Nephron (organoid): ENCODE data around the gene MLF2.

Experiments used
- H3K27ac Mint-ChIP-seq, 3 experiments: 2 replicates each; pipeline ENCODE4 v1.8.0; 2020; ENCODE audit warnings: mixed read lengths in 3 of 3, mild to moderate bottlenecking in 2 of 3, moderate library complexity in 1 of 3
- H3K27me3 Mint-ChIP-seq: 2 replicates; pipeline ENCODE4 v1.8.0; 2021; ENCODE audit warnings: low read depth, mild to moderate bottlenecking, moderate library complexity, mixed read lengths
- H3K36me3 Mint-ChIP-seq: 2 replicates; pipeline ENCODE4 v1.8.0; 2020; ENCODE audit warnings: low read depth, mixed read lengths
- H3K4me1 Mint-ChIP-seq: 2 replicates; pipeline ENCODE4 v1.8.0; 2020; ENCODE audit warnings: mixed read lengths
- H3K4me3 Mint-ChIP-seq, 3 experiments: 2 replicates each; pipeline ENCODE4 v1.8.0; 2020; ENCODE audit warnings: mild to moderate bottlenecking in 3 of 3, mixed read lengths in 3 of 3, moderate library complexity in 2 of 3
- H3K9me3 Mint-ChIP-seq: 2 replicates; pipeline ENCODE4 v1.8.0; 2020; ENCODE audit warnings: mixed read lengths
- CTCF ChIP-seq, 3 experiments: fragments of 200-600 bp; sonication (generic); IDR thresholded peaks; one replicate each; pipeline ENCODE4 v1.5.0; 2021; ENCODE audit warnings: antibody characterized with exemption in 3 of 3; ENCODE audit not compliant: unreplicated experiment in 3 of 3

MLF2 gene

DNA sequence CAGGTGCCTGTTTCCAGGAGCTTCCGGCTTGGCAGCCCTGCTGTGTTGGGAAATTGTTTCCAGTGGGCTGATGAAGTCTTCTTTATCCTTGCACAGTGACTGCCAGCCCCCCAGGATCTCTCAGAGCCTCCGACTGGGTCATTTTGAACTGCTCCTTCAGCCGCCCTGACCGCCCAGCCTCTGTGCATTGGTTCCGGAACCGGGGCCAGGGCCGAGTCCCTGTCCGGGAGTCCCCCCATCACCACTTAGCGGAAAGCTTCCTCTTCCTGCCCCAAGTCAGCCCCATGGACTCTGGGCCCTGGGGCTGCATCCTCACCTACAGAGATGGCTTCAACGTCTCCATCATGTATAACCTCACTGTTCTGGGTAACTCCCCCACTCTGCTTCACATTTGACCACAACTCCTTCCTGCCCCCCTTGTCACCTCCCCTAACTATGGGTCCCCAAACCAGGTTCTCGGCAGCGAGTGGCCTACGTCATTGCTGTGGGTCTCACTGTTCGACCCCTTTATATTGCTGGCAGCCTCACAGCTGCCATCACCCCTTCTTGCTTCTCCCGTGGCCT, 21.6 kb upstream of the MLF2 start:
- H3K4me3 Mint-ChIP-seq = peak overlapping the region; percentile 10 to 66 (median 14)
- H3K9me3 Mint-ChIP-seq = no peaks in the 10 kb centered on the region
- H3K27me3 Mint-ChIP-seq = peaks cover 23% of the 10 kb centered on the region
- H3K36me3 Mint-ChIP-seq = peaks cover 41% of the 10 kb centered on the region
- no peak for TF ChIP-seq CTCF (IDR thresholded peaks at IDR 0.05; ENCODE audit: unreplicated experiment in 3 of 3)
- peak overlapping the region in 2 of 3 experiments; percentile 19 to 28 for H3K27ac Mint-ChIP-seq
- H3K4me1 Mint-ChIP-seq = peaks cover 35% of the 10 kb centered on the region

- Mint-ChIP-seq H3K36me3 (peaks cover 49% of the 10 kb centered on the region), H3K4me3 (peak overlapping the region; percentile 53 to 64 (median 61)), H3K9me3 (no peaks in the 10 kb centered on the region), H3K4me1 (peaks cover 33% of the 10 kb centered on the region), H3K27ac (no peak overlapping the region), H3K27me3 (peaks cover 23% of the 10 kb centered on the region)
- TF ChIP-seq CTCF (IDR thresholded peaks at IDR 0.05; ENCODE audit: unreplicated experiment in 3 of 3) = no peak
These were observed 20.8 kb upstream of the MLF2 start for GRCh38 chr12:6773590-6774351.

GRCh38 chr12:6772726-6773589, 20.0 kb upstream of the MLF2 start:
- Mint-ChIP-seq H3K4me1 (peaks cover 32% of the 10 kb centered on the region), H3K4me3 (peak overlapping the region; percentile 53 to 64 (median 61)), H3K36me3 (peaks cover 55% of the 10 kb centered on the region), H3K27ac (no peak overlapping the region), H3K9me3 (no peaks in the 10 kb centered on the region), H3K27me3 (peaks cover 23% of the 10 kb centered on the region)
- no peak for TF ChIP-seq CTCF (IDR thresholded peaks at IDR 0.05; ENCODE audit: unreplicated experiment in 3 of 3)

GRCh38 chr12:6772331-6772695, 19.4 kb upstream of the MLF2 start, which contains the start of gene LAG3:
Gene LAG3, plus strand, starts transcription at chr12:6772520. Its CDS starts 333 bp downstream, at chr12:6772853.
- no peaks in the 10 kb centered on the region for H3K9me3 Mint-ChIP-seq
- H3K4me1 Mint-ChIP-seq = peaks cover 35% of the 10 kb centered on the region
- peaks cover 55% of the 10 kb centered on the region for H3K36me3 Mint-ChIP-seq
- no peak within 1 kb of the TSS for H3K27ac Mint-ChIP-seq
- H3K4me3 Mint-ChIP-seq = peak within 1 kb of the TSS; percentile 61 to 73 (median 64)
- H3K27me3 Mint-ChIP-seq = peaks cover 23% of the 10 kb centered on the region
- TF ChIP-seq CTCF (IDR thresholded peaks at IDR 0.05; ENCODE audit: unreplicated experiment in 3 of 3) = no peak

DNA sequence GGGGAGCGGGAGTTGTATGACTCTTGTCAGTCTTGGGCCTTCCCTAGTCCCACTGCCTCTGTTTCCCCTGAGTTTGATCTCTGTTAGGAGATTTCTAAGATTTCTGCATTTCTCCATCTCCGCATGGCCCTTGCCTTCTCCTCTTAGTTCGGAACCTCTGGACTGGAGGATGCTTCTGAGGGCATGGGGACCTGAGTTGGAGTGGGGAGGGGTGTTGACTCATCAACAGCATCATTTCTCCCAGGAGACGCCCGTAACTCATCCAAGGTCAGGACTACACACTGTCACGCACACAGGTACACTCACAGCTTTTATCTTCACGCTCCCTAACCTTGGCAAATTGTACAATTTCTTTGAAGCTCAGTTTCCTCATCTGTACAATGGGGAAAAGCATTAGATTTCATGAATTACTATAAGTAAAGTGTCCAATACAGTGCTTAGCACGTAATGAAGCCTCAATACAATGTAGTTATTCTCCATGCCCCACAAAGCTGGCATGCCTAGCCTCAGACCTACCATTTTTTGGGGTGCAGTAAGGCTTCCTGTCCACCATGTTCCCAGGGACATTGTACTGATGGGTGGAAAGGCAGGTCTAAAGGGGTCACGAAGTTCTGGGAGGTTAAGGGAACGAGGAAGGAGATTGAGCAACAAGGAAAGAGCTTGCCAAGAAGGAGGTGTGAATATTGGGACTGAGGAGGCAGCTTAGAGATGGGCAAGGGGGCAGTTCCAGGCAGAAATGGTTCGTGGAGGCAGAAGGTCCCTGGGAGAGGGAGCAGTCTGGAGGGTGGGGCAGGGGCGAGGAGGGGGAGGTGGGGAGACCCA, 18.8 kb upstream of the MLF2 start:
- H3K9me3 Mint-ChIP-seq = no peaks in the 10 kb centered on the region
- H3K4me1 Mint-ChIP-seq = peaks cover 35% of the 10 kb centered on the region
- no peak overlapping the region for H3K27ac Mint-ChIP-seq
- peak overlapping the region; percentile 31 to 73 (median 41) for H3K4me3 Mint-ChIP-seq
- H3K27me3 Mint-ChIP-seq = peaks cover 23% of the 10 kb centered on the region
- peaks cover 54% of the 10 kb centered on the region for H3K36me3 Mint-ChIP-seq
- no peak for TF ChIP-seq CTCF (IDR thresholded peaks at IDR 0.05; ENCODE audit: unreplicated experiment in 3 of 3)
